Measurements from ENCODE around the gene KSR1.

The KSR1 gene

DNA sequence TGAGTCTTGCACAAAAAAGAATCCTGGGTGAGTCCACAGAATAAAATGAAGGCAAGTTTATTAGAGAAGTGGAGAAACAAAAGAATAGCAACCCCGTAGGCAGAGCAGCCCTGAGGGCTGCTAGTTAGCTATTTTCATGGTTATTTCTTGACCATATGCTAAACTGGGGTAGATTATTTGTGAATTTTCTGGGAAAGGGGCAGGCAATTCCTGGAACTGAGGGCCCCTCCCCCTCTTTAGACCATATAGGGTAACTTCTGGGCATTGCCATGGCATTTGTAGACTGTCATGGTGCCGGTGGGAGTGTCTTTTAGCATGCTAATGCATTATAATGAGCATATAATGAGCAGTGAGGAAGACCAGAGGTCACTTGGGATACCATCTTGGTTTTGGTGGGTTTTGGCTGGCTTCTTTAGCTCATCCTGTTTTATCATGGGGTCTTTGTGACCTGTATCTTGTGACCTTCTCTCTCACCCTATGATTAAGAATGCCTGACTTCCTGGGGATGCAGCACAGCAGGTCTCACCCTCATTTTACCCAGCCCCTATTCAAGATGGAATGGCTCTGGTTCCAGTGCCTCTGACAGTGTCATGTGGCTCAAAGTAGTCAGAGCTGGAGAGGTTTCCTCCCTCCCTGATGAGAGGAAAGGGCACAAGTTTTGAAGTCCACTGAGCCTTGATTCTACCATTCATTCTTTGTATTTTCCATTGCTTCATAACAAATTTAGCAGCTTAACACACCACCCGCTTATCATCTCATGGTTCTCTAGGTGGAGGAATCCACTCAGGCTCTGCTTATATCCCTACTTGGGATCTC, 119.1 kb downstream of the KSR1 start:
- no peak for DNase-seq

DNA sequence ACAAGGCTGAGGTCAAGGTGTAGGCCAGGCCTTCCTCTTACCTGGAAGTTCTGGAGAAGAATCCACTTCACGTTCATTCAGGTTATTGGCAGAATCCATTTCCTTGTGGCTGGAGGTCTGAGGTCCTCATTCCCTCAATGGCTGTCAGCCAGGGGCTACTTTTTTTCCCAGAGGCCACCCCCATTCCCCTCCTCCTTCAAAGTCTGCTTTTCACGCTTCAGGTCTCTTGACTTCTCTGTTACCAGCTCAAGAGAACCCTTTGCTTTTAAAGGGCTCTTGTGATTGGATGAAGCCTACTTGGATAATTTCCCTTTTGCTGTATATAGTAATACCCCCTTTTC, 119.6 kb downstream of the KSR1 start:
- no peak for DNase-seq

DNA sequence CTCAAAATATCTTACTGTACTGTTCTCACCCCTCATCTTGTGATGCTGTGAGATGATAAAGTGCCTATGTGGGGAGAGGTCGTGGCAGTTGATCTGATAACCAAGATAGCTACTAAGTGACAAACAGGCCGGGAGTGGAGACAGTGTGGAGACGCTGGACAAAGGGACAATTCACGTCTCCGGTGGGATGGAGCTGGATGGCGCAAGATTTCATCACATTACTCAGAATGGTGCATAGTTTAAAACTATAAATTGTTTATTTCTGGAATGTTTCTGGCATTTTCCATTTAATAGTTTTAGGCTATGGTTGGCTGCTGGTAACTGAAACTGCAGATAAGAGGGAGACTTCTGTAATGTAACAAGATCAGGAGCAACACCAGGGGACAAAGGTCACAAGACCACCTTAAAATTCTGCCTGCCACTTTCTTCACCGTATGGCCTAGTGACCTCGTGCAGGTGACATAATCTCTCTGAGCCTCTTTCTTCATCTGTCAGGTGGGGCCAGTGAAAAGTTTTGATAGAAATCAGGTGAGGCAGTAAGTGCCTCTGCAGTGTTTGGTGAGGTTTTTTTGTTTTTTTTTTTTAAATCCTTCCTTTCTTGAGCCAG, 120.3 kb downstream of the KSR1 start:
- no peak for DNase-seq

DNA sequence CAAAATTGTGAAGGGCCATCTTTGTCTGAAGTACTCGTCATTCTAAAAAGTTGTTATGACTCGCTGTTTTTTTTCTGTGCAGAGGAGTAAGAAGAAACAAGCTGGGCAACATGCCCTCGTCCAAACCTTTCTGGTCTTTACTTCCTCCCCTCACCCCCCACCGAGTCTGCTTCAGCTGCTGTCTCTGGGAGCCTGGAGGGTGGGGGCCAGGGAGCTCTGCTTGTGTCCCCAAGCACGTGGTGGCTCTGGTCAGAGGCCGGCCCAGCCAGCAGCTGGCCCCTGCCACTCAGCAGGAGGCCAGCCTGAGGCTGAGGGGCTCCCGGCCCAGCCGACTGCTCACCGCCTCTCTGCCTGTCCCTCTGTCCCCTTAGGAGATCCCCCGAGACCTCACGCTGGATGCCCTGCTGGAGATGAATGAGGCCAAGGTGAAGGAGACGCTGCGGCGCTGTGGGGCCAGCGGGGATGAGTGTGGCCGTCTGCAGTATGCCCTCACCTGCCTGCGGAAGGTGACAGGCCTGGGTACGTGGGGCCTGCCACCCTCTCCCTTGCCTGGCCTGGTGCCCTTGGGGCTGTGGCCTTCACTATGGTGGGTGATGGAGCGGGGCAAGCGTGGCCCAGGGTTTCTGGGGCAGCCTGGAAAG, 121.0 kb downstream of the KSR1 start:
- DNase-seq, result no peak

DNA sequence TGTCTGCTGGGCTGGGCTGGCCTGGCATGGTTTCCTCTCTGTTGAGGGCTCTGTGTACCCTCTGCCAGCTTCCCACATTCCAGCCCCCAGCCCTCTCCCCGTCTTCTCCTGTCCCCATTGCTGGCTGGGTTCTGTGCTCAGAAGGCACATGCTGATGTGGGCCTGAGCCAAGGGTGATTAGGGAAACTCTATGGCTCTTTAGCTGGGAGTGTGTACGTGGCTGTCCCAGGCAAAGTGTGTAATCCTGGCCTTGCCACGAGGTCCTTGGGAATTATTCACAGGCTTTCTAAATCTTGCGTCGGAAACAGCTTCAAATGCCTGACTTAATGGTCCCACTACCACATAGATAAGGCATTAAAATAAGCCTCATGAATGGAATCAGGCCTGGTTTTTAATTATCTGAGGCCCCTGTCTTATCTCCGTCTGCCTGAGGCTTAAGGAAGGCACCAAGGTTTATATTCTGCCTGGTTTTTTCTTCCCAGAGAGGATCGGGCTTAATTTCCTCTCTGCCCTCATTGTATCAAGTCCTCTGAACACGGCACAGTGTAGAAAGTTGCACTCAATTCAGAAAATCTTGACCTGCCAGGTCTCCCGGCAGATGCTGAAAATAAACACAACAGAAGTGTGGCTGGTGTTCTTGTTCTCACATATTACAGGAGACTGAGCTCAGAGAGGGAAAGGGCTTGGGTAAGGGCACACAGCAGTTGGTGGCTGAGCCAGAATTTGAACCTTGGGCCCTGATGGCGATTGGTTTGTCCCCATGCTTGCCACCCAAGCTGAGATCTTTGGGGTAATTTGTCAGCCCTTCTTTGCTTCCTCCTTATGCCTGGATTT, 121.9 kb downstream of the KSR1 start:
- no peak for DNase-seq

DNA sequence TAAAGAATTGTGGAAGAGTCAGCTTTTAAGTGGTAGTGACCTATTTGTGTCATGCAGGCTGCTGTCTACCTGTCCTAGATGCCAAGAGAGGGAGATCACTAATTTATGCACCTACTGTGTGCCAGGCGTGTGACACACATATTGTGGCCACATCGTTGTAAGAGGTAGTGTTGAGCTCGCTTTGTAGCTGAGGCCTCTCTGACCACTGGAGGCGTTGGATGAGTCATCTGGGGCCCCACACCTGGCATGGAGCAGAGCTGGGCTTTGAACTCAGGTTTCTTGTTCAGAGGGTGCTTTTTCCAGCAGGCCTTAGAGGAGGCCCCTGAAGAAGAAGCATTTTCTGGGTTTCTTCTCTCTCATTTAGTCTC, 122.5 kb downstream of the KSR1 start:
- DNase-seq, result no peak

DNA sequence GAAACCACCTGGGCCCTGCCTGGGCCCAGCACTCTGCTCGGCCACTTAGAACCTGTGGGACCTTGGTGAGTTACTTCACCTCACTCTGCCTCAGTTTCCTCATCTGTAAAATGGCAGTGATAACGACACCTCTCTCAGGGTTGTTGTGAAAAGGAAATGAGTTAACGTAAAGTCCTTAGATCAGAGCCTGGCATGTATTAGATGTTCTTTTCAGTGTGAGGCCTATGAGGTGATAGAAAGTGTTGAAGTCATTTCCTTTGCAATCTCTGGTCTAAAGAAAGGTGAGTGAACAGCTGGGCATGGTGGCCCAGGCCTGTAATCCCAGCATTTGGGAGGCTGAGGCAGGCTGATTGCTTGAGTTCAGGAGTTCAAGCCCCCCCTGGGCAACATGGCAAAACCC, 123.1 kb downstream of the KSR1 start:
- no peak for DNase-seq

- DNase-seq, result no peak
These were observed 123.7 kb downstream of the KSR1 start for GRCh38 chr17:27579897-27580321.

- DNase-seq, result no peak
These were observed 124.8 kb downstream of the KSR1 start for GRCh38 chr17:27581016-27581415.

DNA sequence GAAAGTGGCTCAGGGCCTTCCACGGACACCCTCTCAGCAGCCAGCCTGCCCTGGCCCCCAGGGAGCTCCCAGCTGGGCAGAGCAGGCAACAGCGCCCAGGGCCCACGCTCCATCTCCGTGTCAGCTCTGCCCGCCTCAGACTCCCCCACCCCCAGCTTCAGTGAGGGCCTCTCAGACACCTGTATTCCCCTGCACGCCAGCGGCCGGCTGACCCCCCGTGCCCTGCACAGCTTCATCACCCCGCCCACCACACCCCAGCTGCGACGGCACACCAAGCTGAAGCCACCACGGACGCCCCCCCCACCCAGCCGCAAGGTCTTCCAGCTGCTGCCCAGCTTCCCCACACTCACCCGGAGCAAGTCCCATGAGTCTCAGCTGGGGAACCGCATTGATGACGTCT, 126.4 kb downstream of the KSR1 start:
- DNase-seq, result no peak

- DNase-seq, result no peak
These were observed 129.0 kb downstream of the KSR1 start for GRCh38 chr17:27585153-27585681.

DNA sequence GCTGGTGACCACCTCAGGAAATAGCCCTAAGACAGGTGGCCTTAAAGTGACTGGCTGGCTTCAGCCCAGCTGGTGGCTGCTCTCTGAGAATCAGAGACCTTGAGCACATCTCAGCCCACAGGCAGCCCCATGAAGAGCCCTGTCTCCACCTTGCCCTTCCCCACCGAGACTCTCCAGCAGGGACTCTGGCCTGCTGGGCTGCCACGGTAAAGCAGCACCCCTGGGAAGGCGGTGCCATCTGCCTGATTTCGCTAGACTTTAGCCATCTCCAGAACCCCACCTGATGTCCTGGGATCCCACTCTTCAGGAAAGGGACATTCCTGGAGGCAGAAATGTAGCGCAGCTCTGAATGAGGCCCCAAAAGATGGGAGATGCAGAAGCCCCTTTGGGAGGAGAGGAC, 129.5 kb downstream of the KSR1 start:
- DNase-seq, result no peak

DNA sequence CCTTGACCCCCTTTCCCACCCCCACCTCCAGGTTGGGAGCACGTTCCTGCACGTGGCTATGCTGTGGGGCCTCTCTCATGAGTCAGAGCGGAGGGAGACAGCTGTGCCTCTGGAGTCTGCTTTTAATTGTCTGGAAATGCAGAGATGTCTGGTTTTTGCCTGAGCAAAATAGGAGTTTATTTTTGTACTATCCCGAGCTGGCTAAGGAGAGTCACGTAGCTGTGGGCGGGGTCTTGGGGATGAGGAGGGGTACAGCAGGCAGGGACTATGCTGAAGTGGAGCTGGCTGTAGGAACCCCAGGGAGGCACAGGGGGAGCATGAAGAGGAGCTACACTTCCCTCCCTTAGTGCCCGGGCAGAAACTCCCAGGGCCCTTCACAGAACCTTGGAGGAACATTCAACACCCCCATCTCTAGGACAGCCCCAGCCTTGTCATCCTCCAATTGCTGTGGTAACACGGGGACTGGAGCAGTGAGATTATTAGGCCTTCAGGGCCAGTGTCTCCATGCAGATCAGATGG, 130.0 kb downstream of the KSR1 start:
- DNase-seq, result no peak

GRCh38 chr17:27588354-27588753, 132.1 kb downstream of the KSR1 start:
- no peak for DNase-seq

GRCh38 chr17:27590864-27591263, 134.6 kb downstream of the KSR1 start:
- DNase-seq, result no peak

- DNase-seq, result no peak
These were observed 135.7 kb downstream of the KSR1 start for GRCh38 chr17:27591986-27592385.

DNA sequence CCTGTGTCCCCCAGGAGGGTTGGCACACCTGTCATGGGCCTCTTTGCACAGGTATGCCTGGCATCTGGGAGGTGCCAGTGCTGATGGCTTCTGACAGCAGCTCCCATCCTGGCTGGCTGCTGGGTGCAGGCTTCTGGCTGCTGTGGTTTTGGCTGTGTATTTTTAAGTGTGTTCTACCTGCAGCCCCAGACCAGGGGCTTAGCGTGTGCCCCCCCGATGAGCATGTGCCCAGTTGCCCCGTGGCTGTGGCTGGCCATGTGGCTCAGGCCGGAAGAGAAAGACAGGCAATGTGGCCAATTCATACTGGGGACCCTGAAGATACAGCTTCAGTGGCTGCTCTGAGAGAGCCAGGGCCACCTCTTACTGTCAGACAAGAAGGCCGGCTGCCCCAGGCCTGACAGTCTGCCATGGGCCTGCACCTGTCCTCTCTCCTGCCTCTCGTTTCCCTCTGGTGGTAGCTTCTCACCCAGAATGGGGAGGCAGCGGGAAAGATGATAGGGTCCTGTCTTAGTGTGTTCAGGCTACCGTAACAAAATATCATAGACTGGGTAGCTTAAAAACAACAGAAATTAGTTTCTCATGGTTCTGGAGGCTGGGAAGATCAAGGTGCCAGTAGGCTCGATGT, 137.1 kb downstream of the KSR1 start:
- DNase-seq, result no peak

- DNase-seq, result no peak
These were observed 137.6 kb downstream of the KSR1 start for GRCh38 chr17:27593857-27594255.

GRCh38 chr17:27595208-27595607, 139.0 kb downstream of the KSR1 start:
- DNase-seq, result no peak

DNA sequence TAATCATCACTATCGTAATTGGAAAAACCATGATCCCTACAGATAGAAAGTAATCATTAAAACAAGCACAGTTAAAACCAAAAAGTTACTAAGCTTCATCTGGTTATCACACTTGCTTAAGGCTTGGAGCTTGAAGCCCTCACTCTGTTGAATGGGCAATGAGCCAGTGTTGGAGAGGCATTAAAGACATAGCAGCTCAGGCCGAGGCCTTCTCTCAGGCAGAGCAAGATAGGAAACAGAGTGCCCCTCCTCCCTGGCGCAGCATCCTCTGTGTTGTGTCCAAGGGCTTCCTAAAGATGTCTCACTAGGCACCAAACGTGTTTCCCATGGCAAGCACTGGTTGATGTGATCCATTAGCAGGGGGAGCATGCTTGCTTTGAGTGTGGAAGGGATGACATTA, 139.8 kb downstream of the KSR1 start:
- no peak for DNase-seq

DNA sequence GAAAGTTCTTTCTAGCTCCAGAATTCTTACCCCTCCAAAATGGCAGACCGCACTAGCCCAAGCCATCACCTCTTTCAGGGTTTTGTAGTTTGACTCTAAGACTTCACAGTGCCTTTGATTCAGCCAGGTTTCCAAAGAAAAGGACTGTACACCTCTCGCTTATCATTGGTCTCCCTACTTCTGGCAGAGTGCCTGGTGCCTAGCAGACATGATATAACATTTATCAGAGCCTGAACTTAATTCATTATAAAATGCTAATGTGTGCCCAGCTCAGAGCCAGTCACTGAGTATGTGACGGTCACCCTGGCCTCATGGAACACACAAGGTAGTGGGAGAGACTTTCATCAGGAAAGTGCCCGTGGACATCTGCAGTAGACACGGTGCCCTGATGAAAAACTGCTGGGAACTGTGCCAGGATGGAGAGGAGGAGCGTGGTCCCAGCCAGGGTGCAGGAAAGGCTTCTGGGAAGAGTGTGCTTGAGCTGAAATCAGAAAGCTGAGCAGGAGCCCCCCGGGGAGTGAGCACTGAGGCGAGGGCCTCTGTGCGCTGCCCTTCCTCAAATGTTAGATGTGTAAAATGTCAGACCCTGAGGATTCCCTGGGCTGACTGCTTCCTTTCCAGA, 140.4 kb downstream of the KSR1 start:
- no peak for DNase-seq

DNA sequence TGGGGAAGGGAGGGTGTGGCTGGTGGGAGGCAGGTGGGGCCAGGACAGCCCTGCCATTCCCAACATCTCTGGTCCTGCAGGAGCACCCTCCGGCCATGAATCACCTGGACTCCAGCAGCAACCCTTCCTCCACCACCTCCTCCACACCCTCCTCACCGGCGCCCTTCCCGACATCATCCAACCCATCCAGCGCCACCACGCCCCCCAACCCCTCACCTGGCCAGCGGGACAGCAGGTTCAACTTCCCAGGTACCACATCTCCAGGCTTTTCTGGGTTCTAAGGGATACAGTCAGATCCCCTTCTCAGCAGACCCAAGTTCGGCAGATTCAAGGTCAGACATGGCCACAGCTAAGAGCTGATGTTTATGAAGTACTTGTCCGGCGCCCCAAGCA, 140.9 kb downstream of the KSR1 start:
- DNase-seq, result no peak
